Pancreas (tissue), 10 donors: ENCODE measurements around the gene MAD1L1. TPM values are rescaled to one million over a fixed set of nuclear protein-coding genes. Genes with fewer than 3 reads are reported as not detected.
"Not testable (repeated sequence)": the region's sequence is repeated elsewhere in the genome, so short reads cannot be mapped to it uniquely, and the experiment has no call there.

Experiments used
- ATAC-seq, 4 donors: fragments of 200-7000 bp; cut with Tn5 transposase; one replicate each; pipeline versions ENCODE4 v1.8.0 to v1.9.1; 2020; ENCODE audit warnings: mild to moderate bottlenecking in 4 of 4, moderate library complexity in 4 of 4
- DNase-seq, 6 donors: peaks; one replicate each; pipeline ENCODE4 v3.0.0-alpha.2; 2020
- FAIRE-seq: peaks from 2 replicates; lab custom pipeline; 2012; peaks lifted over from hg19 to GRCh38; lab: Jason Lieb, UNC
- H3K27ac ChIP-seq, 4 donors: fragments of 200-600 bp; sonication (generic); 1 replicate in 3 of 4; 2 replicates in 1 of 4; pipeline versions ENCODE4 v1.5.0 to v1.8.0; 2020
- H3K27me3 ChIP-seq, 4 donors: fragments of 200-600 bp; one replicate each; pipeline ENCODE4 v1.8.0; 2021
- H3K36me3 ChIP-seq, 3 donors: fragments of 200-600 bp; sonication (generic) in 1 of 3; one replicate each; pipeline versions ENCODE4 v1.5.0 to v1.8.0; 2020 to 2021
- H3K4me1 ChIP-seq, 3 donors: fragments of 200-600 bp; one replicate each; pipeline ENCODE4 v1.8.0; 2021
- H3K4me3 ChIP-seq, 4 donors: fragments of 200-600 bp; sonication (generic) in 2 of 4; one replicate each; pipeline versions ENCODE4 v1.5.0 to v1.8.0; 2020 to 2021
- H3K9me3 ChIP-seq, 4 donors: fragments of 200-600 bp; one replicate each; pipeline ENCODE4 v1.8.0; 2021
- CTCF ChIP-seq, 4 donors: fragments of 200-600 bp; sonication (generic) in 3 of 4; IDR thresholded peaks; one replicate each; pipeline versions ENCODE4 v1.5.0 to v1.8.0; 2021; ENCODE audit warnings: antibody characterized with exemption in 4 of 4
- whole genome bisulfite sequencing, 2 donors: extraction: QIAGEN DNeasy Blood & Tissue Kit; methylation state at CpG; one replicate each; pipeline ENCODE4 v1.1.7; 2013; 5-methylcytosine and 5-hydroxymethylcytosine counted together
- intact Hi-C, 3 donors: fragments of 100-400 bp; cut with DNase I; formaldehyde crosslinking; loops; one replicate each; pipeline versions ENCODE4 v1.11.1 to v1.14.2; 2022
- polyA plus RNA-seq, 2 donors: library from polyadenylated mRNA; stranded (reverse); fragments of 200-250 nt; gene quantifications; one replicate each; pipeline ENCODE4 v1.2.3, GENCODE V29; 2013
- total RNA-seq, 6 donors: library from RNA; stranded (reverse); fragmentation: NEBNext Ultra II Directional in 4 of 6; extraction: Animal tissue kit (Norgen Biotek cat#: 25700) in 4 of 6; gene quantifications; one replicate each; pipeline versions ENCODE4 v1.2.1 to v1.2.4, GENCODE V29; 2021 to 2023
- donor health status: healthy with polysubstance abuse.
- donor health status: DM: no; HTN: no; CAD: no; lungs with moderate emphysema.
- donor health status: DM: no; HTN: no; CAD: no.
- donor health status: control.
- donor health status: control.
- donor health status: Bipolar disorder and iron deficiency.
- donor health status: DM: yes; HTN: yes; CAD: no.
- donor health status: DM: no; HTN: no; CAD: no.
- donor health status: DM: no; HTN: no; CAD: no.
- donor health status: DM: yes; HTN: yes; CAD: no.

The MAD1L1 gene
- total and polyA plus RNA-seq, 8 donors: 9.8 to 28.2 (median 11.9) TPM

- Histone ChIP-seq H3K4me1 (no peaks in the 10 kb centered on the region), H3K9me3 (no peaks in the 10 kb centered on the region), H3K36me3 (no peaks in the 10 kb centered on the region), H3K27ac (no peak overlapping the region), H3K4me3 (no peak overlapping the region), H3K27me3 (no peaks in the 10 kb centered on the region)
- ATAC-seq (no peak), DNase-seq (no peak), FAIRE-seq (no peak)
- intact Hi-C loops: no loop called here
- TF ChIP-seq CTCF (IDR thresholded peaks at IDR 0.05): no peak
- 97 to 98% methylated on average over 66 of the region's 66 CpGs for WGBS, 2 donors
These were observed 172.6 kb downstream of the MAD1L1 start for GRCh38 chr7:2059964-2060700.

GRCh38 chr7:2058246-2058645 is 174.5 kb downstream of the MAD1L1 start:
- H3K36me3 ChIP-seq, H3K9me3 ChIP-seq, FAIRE-seq, H3K4me1 ChIP-seq, H3K27ac ChIP-seq, intact Hi-C loops, H3K4me3 ChIP-seq, ATAC-seq, H3K27me3 ChIP-seq, DNase-seq: not testable (repeated sequence)
- WGBS, 2 donors: 74 to 77% methylated on average over 7 to 10 of the region's 13 CpGs

- intact Hi-C loops: no loop called here
- WGBS, 2 donors: 92 to 93% methylated on average over 11 of the region's 11 CpGs
- no peak for TF ChIP-seq CTCF (IDR thresholded peaks at IDR 0.05)
- Histone ChIP-seq H3K36me3 (no peaks in the 10 kb centered on the region), H3K27ac (no peak overlapping the region), H3K27me3 (no peaks in the 10 kb centered on the region), H3K4me3 (no peak overlapping the region), H3K4me1 (no peaks in the 10 kb centered on the region), H3K9me3 (no peaks in the 10 kb centered on the region)
- no peak for DNase-seq
- no peak for FAIRE-seq
- ATAC-seq: no peak
These were observed 176.8 kb downstream of the MAD1L1 start for GRCh38 chr7:2055956-2056355.

- DNase-seq (peak in 1 of 6 donors; percentile 41), FAIRE-seq (no peak)
- no peaks in the 10 kb centered on the region for H3K4me1 ChIP-seq
These were observed 177.8 kb downstream of the MAD1L1 start for GRCh38 chr7:2054927-2055326.

GRCh38 chr7:2053395-2053794 is 179.3 kb downstream of the MAD1L1 start:
- 91 to 93% methylated on average over 13 of the region's 13 CpGs for WGBS, 2 donors
- ATAC-seq (no peak), FAIRE-seq (no peak), DNase-seq (peak in 1 of 6 donors; percentile 53)
- Histone ChIP-seq H3K27me3 (no peaks in the 10 kb centered on the region), H3K9me3 (no peaks in the 10 kb centered on the region), H3K36me3 (no peaks in the 10 kb centered on the region), H3K4me3 (no peak overlapping the region), H3K4me1 (no peaks in the 10 kb centered on the region), H3K27ac (no peak overlapping the region)
- TF ChIP-seq CTCF (IDR thresholded peaks at IDR 0.05): no peak
- intact Hi-C loops: no loop called here

More at GRCh38 chr7:2054927-2055326, 177.8 kb downstream of the MAD1L1 start:
- Histone ChIP-seq H3K9me3 (no peaks in the 10 kb centered on the region), H3K27ac (no peak overlapping the region), H3K27me3 (no peaks in the 10 kb centered on the region), H3K4me3 (no peak overlapping the region), H3K36me3 (no peaks in the 10 kb centered on the region)
- no peak for ATAC-seq
- no peak for TF ChIP-seq CTCF (IDR thresholded peaks at IDR 0.05)
- WGBS, 2 donors: 92 to 93% methylated on average over 17 of the region's 17 CpGs
- intact Hi-C loops: no loop called here
